HepG2 (cell line): ENCODE results near the gene CLDN11. TPM values are rescaled to one million over a fixed set of nuclear protein-coding genes. Genes with fewer than 3 reads are reported as not detected.

ENCODE experiments used
- ATAC-seq: fragments of 200-7000 bp; cut with Tn5 transposase; 3 replicates; pipeline ENCODE4 v1.9.1; 2020; ENCODE audit warnings: mild to moderate bottlenecking, moderate library complexity
- BruUV-seq: library from RNA; stranded (reverse); fragments of 400-500 nt; replicated peaks from 2 replicates; lab custom pipeline; 2021; lab: Mats Ljungman, UMichigan
- CTCF ChIA-PET: fragments of 300-600 bp; formaldehyde crosslinking; extraction: SDS; loops from one replicate; lab custom pipeline; 2021; ENCODE audit warnings: low total read pairs, inconsistent platforms, low intra/inter-chr PET ratio; lab: Yijun Ruan, JAX
- POLR2A ChIA-PET: fragments of 350-600 bp; sonication (Branson Sonifier 250); formaldehyde crosslinking; loops from one replicate; lab custom pipeline; 2020; ENCODE audit warnings: antibody characterized with exemption, inconsistent platforms; lab: Yijun Ruan, JAX
- DNase-seq: peaks from one replicate; pipeline ENCODE4 v3.0.0-alpha.2; 2015; ENCODE audit warnings: low spot score
- FAIRE-seq: peaks from 3 replicates; lab custom pipeline; 2011; peaks lifted over from hg19 to GRCh38; lab: Jason Lieb, UNC
- H2AFZ ChIP-seq: one replicate; pipeline ENCODE4 v1.6.1; 2011; ENCODE audit warnings: low read length, inconsistent platforms
- H3K27ac ChIP-seq: fragments of 300-600 bp; 3 replicates; pipeline ENCODE4 v1.8.0; 2011; ENCODE audit warnings: mixed run types, mild to moderate bottlenecking, mixed read lengths, low read length, inconsistent platforms; ENCODE audit not compliant: insufficient read depth; ENCODE audit errors: extremely low read length
- H3K27me3 ChIP-seq, 2 experiments: fragments of 200-600 bp in 1 of 2; 2 replicates in 1 of 2; 3 replicates in 1 of 2; pipeline versions ENCODE4 v1.6.0 to v1.8.0; 2011; ENCODE audit warnings: low read length in 2 of 2, mild to moderate bottlenecking in 2 of 2, moderate library complexity in 2 of 2, inconsistent platforms in 1 of 2; ENCODE audit not compliant: insufficient read depth in 2 of 2, control insufficient read depth in 1 of 2
- H3K36me3 ChIP-seq, 2 experiments: fragments of 200-600 bp in 1 of 2; replicated peaks in 1 of 2; 2 replicates in 1 of 2; 3 replicates in 1 of 2; pipeline versions ENCODE4 v1.5.1 to v1.8.0; 2011; ENCODE audit warnings: low read length in 2 of 2, inconsistent platforms in 1 of 2; ENCODE audit not compliant: insufficient read depth in 2 of 2, control insufficient read depth in 1 of 2
- H3K4me1 ChIP-seq: 2 replicates; pipeline ENCODE4 v1.5.1; 2012; ENCODE audit warnings: low read length, inconsistent platforms; ENCODE audit not compliant: insufficient read depth
- H3K4me2 ChIP-seq: 2 replicates; pipeline ENCODE4 v1.6.0; 2011; ENCODE audit warnings: low read depth, low read length, inconsistent platforms
- H3K4me3 ChIP-seq, 3 experiments: fragments of 200-600 bp in 1 of 3; sonication (generic), shearing (Covaris generic) in 1 of 3; replicated peaks in 1 of 3; 2 replicates each; pipeline ENCODE4 v1.5.1; 2011 to 2016; ENCODE audit warnings: low read length in 3 of 3, inconsistent platforms in 2 of 3, low read depth in 2 of 3, mild to moderate bottlenecking in 2 of 3, control low read depth in 1 of 3, mixed read lengths in 1 of 3; ENCODE audit not compliant: insufficient read depth in 1 of 3
- H3K79me2 ChIP-seq: one replicate; pipeline ENCODE4 v1.6.1; 2011; ENCODE audit warnings: low read length, inconsistent platforms; ENCODE audit not compliant: insufficient read depth
- H3K9ac ChIP-seq: 2 replicates; pipeline ENCODE4 v1.6.0; 2011; ENCODE audit warnings: mild to moderate bottlenecking, low read depth, low read length, inconsistent platforms; ENCODE audit not compliant: insufficient read depth
- H3K9me3 ChIP-seq: 2 replicates; pipeline ENCODE4 v1.5.1; 2012; ENCODE audit warnings: mild to moderate bottlenecking, low read length
- H4K20me1 ChIP-seq: 2 replicates; pipeline ENCODE4 v1.6.0; 2011; ENCODE audit warnings: inconsistent platforms, mild to moderate bottlenecking, low read length, moderate library complexity; ENCODE audit not compliant: insufficient read depth
- ELF3 ChIP-seq: IDR thresholded peaks from 2 replicates; pipeline ENCODE4 v1.6.1; 2016; ENCODE audit warnings: missing genetic modification reagents, missing compliant biosample characterization
- FOXP1 ChIP-seq, 2 experiments: fragments of 450-650 bp in 1 of 2; IDR thresholded peaks; 2 replicates each; pipeline ENCODE4 v1.6.1; 2017 to 2018; ENCODE audit warnings: antibody characterized with exemption in 1 of 2
- HCFC1 ChIP-seq: fragments of 150-350 bp; IDR thresholded peaks from 2 replicates; pipeline ENCODE4 v1.6.1; 2014; ENCODE audit warnings: low read depth, low read length
- JDP2 ChIP-seq: sonication (generic); formaldehyde crosslinking; IDR thresholded peaks from 2 replicates; pipeline ENCODE4 v1.8.1; 2022; ENCODE audit warnings: missing genetic modification reagents, borderline replicate concordance
- MEIS1 ChIP-seq: sonication (generic); formaldehyde crosslinking; IDR thresholded peaks from 2 replicates; pipeline ENCODE4 v1.9.0; 2021; ENCODE audit warnings: mild to moderate bottlenecking, missing genetic modification reagents, moderate library complexity, borderline replicate concordance
- SOX6 ChIP-seq, 2 experiments: fragments of 450-650 bp in 1 of 2; sonication (generic) in 1 of 2; formaldehyde crosslinking in 1 of 2; IDR thresholded peaks; 2 replicates each; pipeline versions ENCODE4 v1.4.0 to v1.6.1; 2017 to 2020; ENCODE audit warnings: antibody characterized with exemption in 1 of 2, mild to moderate bottlenecking in 1 of 2, missing genetic modification reagents in 1 of 2
- STAG1 ChIP-seq: sonication (generic); formaldehyde crosslinking; IDR thresholded peaks from 2 replicates; pipeline ENCODE4 v1.4.0; 2020; ENCODE audit warnings: missing genetic modification reagents
- TBL1XR1 ChIP-seq: fragments of 150-350 bp; IDR thresholded peaks from 2 replicates; pipeline ENCODE4 v1.6.1; 2014; ENCODE audit warnings: borderline replicate concordance, low read length; ENCODE audit not compliant: partially characterized antibody
- TP53 ChIP-seq: sonication (generic); formaldehyde crosslinking; conservative IDR thresholded peaks from 2 replicates; pipeline ENCODE4 v1.4.0; 2020; ENCODE audit warnings: missing genetic modification reagents
- ZFP36 ChIP-seq: fragments of 150-350 bp; IDR thresholded peaks from 2 replicates; pipeline ENCODE4 v1.6.1; 2018; ENCODE audit warnings: borderline replicate concordance, low read length, low read depth; ENCODE audit not compliant: partially characterized antibody
- ZNF251 ChIP-seq: sonication (generic); formaldehyde crosslinking; IDR thresholded peaks from 2 replicates; pipeline ENCODE4 v1.9.0; 2021; ENCODE audit warnings: mild to moderate bottlenecking, missing genetic modification reagents
- ZNF3 ChIP-seq: IDR thresholded peaks from 2 replicates; pipeline ENCODE4 v1.7.0; 2017; ENCODE audit warnings: inconsistent platforms
- ZNF430 ChIP-seq: sonication (generic); formaldehyde crosslinking; IDR thresholded peaks from 2 replicates; pipeline ENCODE4 v1.9.0; 2021; ENCODE audit warnings: mild to moderate bottlenecking, missing genetic modification reagents
- WGBS: methylation state at CpG from one replicate; pipeline ENCODE4 v1.1.6; 2017; ENCODE audit warnings: low lambda C conversion rate; 5-methylcytosine and 5-hydroxymethylcytosine counted together
- in situ Hi-C: cut with HindIII; loops from 2 replicates; pipeline ENCODE4 v1.10.0; 2017; ENCODE audit warnings: low pct_unique_long_range_greater_than_20kb; ENCODE audit not compliant: extremely low pct_ligation_motif_present
- intact Hi-C: fragments of 100-400 bp; cut with micrococcal nuclease; formaldehyde crosslinking; loops from one replicate; pipeline ENCODE4 v1.10.0; 2022; ENCODE audit not compliant: unreplicated experiment
- polyA plus RNA-seq, 8 experiments: library from polyadenylated mRNA; depleted of rRNA in 3 of 8; stranded (reverse) in 7 of 8; unstranded in 1 of 8; fragments of >200 nt; fragmentation: Illumina TruSeq in 4 of 8; extraction: Trizol in 4 of 8; gene quantifications; 2 replicates each; pipeline versions ENCODE4 v1.2.1 to v1.2.3, GENCODE V29; 2011 to 2016; ENCODE audit warnings: low read depth in 4 of 8, missing spikeins in 1 of 8, mixed read lengths in 1 of 8; ENCODE audit not compliant: insufficient read depth in 1 of 8
- total RNA-seq, 5 experiments: library from RNA; depleted of rRNA; stranded (reverse); fragments of >200 nt; fragmentation: Illumina TruSeq; extraction: Trizol; gene quantifications; 2 replicates each; pipeline ENCODE4 v1.2.3, GENCODE V29; 2016; ENCODE audit warnings: low read depth in 1 of 5
- TF ChIP-seq, protein P1 (sequence below): sonication (generic); formaldehyde crosslinking; IDR thresholded peaks from 2 replicates; pipeline ENCODE4 v1.5.1; 2020; ENCODE audit warnings: missing genetic modification reagents, mild to moderate bottlenecking, borderline replicate concordance
- TF ChIP-seq, protein P2 (sequence below): sonication (generic); formaldehyde crosslinking; IDR thresholded peaks from 2 replicates; pipeline ENCODE4 v1.9.0; 2022; ENCODE audit warnings: missing genetic modification reagents, mild to moderate bottlenecking, borderline replicate concordance

The CLDN11 gene
- total and polyA plus RNA-seq, 2 of the 13 experiments (the other 11 are each of a cell fraction or from before 2014, with no cell fraction given) = 4.2 to 4.9 TPM

DNA sequence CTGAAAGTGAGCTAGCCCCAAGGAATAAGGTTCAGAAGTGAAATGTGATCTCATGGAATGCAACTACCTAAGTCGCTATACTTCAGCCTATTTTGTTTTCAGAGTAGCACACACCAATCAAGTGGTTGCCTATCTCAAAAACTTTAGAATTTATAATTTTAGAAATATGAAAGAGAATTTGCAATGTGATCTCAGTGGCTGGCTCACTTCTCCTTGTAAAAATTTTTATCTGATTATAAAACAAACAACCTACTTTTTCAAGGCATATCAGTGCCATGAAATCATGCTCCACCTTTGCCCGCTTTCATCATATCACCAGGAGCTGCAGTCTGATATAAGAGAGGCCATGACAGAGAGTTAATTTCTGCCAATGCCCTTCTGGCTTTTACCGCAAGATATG lies 47.3 kb downstream of the CLDN11 start:
- 37% methylated on average over 3 of the region's 3 CpGs for WGBS
- no peaks in the 10 kb centered on the region for H4K20me1 ChIP-seq
- H3K4me3 ChIP-seq = no peak overlapping the region
- DNase-seq (no peak), FAIRE-seq (no peak), ATAC-seq (no peak)
- no peak overlapping the region for H3K4me2 ChIP-seq
- intact Hi-C loops = no loop called here
- peaks cover 34% of the 10 kb centered on the region for H3K4me1 ChIP-seq
- no peak overlapping the region for H3K27ac ChIP-seq
- H2AFZ ChIP-seq = no peak overlapping the region
- ChIA-PET CTCF (no interaction called here), POLR2A (no interaction called here)
- in situ Hi-C loops = no loop called here
- H3K36me3 ChIP-seq = no peaks in the 10 kb centered on the region
- no peaks in the 10 kb centered on the region for H3K9me3 ChIP-seq
- no peak for TF ChIP-seq JDP2 (CRISPR knock-in tag)
- no TSS peak for BruUV-seq
- no peaks in the 10 kb centered on the region for H3K79me2 ChIP-seq
- H3K9ac ChIP-seq = no peak overlapping the region
- peaks cover 0 to 6% of the 10 kb centered on the region in 2 experiments; a peak in 1 of 5 replicates for H3K27me3 ChIP-seq

DNA sequence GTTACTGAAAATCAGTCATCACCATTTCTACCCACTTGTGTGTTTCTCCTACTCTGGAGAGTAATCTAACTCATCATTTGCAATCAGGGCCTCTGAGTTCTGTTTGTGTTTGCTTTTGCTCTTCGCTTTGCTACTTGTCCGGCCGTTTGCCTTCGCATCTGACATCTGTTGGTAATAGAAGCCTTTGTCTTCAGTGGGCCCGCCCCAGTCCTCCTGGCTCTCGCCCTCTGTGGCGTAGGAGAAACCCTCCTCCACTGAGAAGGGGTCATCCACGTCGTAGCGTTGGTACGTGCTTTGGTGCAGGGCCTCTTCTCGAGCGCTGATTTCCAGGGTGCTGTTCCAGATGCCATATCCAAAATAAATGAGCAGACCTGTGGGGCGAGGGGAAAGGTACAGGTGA lies 48.3 kb downstream of the CLDN11 start:
- no peaks in the 10 kb centered on the region for H4K20me1 ChIP-seq
- peaks cover 36% of the 10 kb centered on the region for H3K4me1 ChIP-seq
- ChIA-PET POLR2A (no interaction called here), CTCF (no interaction called here)
- no peak overlapping the region for H3K27ac ChIP-seq
- in situ Hi-C loops (no loop called here), intact Hi-C loops (no loop called here)
- peaks cover 0 to 6% of the 10 kb centered on the region in 2 experiments; a peak in 1 of 5 replicates for H3K27me3 ChIP-seq
- 13% methylated on average over 13 of the region's 14 CpGs for WGBS
- peak overlapping the region; percentile 40 for H3K4me2 ChIP-seq
- no peak for FAIRE-seq
- H3K79me2 ChIP-seq = no peaks in the 10 kb centered on the region
- no peak overlapping the region for H3K9ac ChIP-seq
- H3K36me3 ChIP-seq = no peaks in the 10 kb centered on the region
- BruUV-seq = no TSS peak
- peak; percentile 77 for ATAC-seq
- H2AFZ ChIP-seq = no peak overlapping the region
- peak; percentile 39 for DNase-seq
- H3K9me3 ChIP-seq = no peaks in the 10 kb centered on the region
- no peak overlapping the region; a peak in 1 of 6 replicates for H3K4me3 ChIP-seq
- TF ChIP-seq, protein P1, sequence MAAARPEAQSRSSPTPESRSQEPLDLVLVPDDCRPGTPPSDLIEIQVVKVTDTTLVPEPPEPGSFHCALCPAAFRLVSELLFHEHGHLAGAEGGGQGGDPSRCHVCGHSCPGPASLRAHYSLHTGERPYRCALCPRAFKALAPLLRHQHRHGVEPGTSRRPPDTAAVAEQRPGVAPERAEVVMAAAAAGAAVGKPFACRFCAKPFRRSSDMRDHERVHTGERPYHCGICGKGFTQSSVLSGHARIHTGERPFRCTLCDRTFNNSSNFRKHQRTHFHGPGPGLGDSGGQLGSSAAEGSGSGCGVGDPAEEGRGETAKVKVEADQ = no peak
- no peak for TF ChIP-seq MEIS1 (CRISPR knock-in tag)
- TF ChIP-seq ELF3 (CRISPR knock-in tag) = no peak
- TF ChIP-seq STAG1 = no peak
- TF ChIP-seq TBL1XR1 = no peak
- no peak for TF ChIP-seq ZNF430 (CRISPR knock-in tag)
- TF ChIP-seq TP53 = no peak
- no peak for TF ChIP-seq ZNF3 (CRISPR knock-in tag)
- no peak for TF ChIP-seq HCFC1
- no peak for TF ChIP-seq ZFP36
- no peak for TF ChIP-seq SOX6 (IDR thresholded peaks at IDR 0.05)
- TF ChIP-seq SOX6 (CRISPR knock-in tag; IDR thresholded peaks at IDR 0.05) = peak; percentile 14; the same call in 1 of the 2 replicates
- no peak for TF ChIP-seq ZNF251
- TF ChIP-seq, protein P2, sequence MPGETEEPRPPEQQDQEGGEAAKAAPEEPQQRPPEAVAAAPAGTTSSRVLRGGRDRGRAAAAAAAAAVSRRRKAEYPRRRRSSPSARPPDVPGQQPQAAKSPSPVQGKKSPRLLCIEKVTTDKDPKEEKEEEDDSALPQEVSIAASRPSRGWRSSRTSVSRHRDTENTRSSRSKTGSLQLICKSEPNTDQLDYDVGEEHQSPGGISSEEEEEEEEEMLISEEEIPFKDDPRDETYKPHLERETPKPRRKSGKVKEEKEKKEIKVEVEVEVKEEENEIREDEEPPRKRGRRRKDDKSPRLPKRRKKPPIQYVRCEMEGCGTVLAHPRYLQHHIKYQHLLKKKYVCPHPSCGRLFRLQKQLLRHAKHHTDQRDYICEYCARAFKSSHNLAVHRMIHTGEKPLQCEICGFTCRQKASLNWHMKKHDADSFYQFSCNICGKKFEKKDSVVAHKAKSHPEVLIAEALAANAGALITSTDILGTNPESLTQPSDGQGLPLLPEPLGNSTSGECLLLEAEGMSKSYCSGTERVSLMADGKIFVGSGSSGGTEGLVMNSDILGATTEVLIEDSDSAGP (CRISPR knock-in tag) = no peak
- TF ChIP-seq FOXP1 (IDR thresholded peaks at IDR 0.05) = no peak
- peak; percentile 6; the same call in 1 of the 2 replicates for TF ChIP-seq FOXP1 (CRISPR knock-in tag; IDR thresholded peaks at IDR 0.05)
